GM19463 (cell line): ENCODE data around the gene GAPDHS.

Experiments used
- ATAC-seq: cut with Tn5 transposase; IDR thresholded peaks from one replicate; pipeline ENCODE4 v1.9.1; 2021; ENCODE audit warnings: mild to moderate bottlenecking, moderate library complexity; ENCODE audit not compliant: unreplicated experiment

Gene GAPDHS

DNA sequence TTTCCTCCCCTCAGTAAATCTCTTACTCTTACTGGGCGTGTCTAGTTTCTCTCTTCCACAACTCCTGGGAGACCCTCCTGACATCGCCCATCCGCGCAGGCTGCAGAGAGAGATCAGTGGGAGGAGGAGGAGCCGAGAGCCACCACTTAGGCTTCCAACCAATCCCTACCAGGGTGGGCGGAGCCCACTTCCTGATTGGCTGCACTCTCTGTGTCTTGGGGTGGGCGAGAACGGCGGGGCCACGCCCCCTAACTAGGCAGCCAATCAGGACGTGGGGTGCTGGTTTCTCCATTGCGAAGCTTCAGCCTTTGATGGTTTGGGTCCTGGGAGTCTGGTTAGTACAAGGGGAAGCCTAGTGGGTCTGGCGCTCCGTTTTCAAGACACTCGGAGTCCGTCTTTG lies 52.6 kb downstream of the GAPDHS start, which contains the start of gene PMIS2:
Gene PMIS2, plus strand, starts transcription at position 326 of the 400 bp plus-strand sequence. CDS start 87 bp downstream, outside the sequence.
- ATAC-seq = no peak

DNA sequence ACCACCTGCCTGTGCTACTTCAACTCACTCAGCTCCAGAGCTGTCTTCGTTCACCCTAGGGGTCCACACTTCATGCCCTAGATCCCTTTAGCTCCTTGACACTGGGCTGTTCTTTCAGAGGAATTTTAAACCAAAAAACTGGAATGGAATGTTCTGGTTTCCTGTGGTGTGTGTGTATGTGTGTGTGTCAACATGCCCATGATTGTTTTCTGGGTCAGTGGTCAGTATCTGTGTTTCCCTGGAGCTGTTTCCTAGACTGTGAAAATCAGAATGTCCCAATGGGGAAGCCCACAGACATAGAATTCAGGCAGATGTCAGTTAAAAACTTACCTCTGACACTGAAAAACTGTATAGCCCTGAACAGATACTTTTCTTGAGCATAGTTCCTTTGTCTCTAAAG lies 54.1 kb downstream of the GAPDHS start:
- no peak for ATAC-seq

DNA sequence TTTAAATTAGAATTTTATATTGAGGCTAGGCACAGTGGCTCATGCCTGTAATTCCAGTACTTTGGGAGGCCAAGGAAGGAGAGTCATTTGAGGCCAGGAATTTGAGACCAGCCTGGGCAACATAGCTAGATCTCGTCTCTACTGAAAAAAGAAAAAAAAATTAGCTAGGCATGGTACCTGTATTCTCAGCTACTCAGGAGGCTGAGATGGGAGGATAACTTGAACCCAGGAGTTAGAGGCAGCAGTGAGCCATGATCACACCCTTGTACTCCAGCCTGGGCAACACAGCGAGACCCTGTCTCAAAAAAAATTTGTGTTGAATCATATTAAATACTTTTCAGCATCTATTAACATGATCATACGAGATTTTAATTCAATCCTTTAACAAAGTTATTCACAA lies 57.6 kb downstream of the GAPDHS start:
- no peak for ATAC-seq

DNA sequence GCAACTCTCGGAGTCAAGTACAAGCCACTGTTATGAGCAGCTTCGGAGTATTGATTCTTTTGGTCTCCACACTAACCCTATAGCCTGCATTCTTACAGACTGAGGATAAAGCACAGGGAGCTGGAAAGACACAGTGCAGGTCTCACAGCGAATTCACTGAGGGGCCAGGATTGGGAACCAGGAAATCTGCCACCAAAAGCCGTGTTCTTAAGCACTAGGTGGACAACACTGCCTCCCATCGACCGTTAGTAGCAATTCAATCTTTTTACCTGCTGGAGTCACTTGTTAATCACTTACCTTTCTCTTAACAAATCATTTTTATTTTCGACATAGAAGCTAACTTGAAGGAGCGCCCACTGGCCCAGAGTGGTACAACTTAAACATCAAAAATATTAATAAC lies 59.0 kb downstream of the GAPDHS start:
- ATAC-seq = no peak
